SK-N-SH treated with all-trans-retinoic acid at 6 μM for 48 hours (cell line): ENCODE measurements around the gene CREBBP.

Experiments
- ATAC-seq: fragments of 200-7000 bp; cut with Tn5 transposase; 3 replicates; pipeline ENCODE4 v1.9.1; 2020; ENCODE audit warnings: mild to moderate bottlenecking, moderate library complexity
- ARNTL ChIP-seq: fragments of 450-650 bp; formaldehyde crosslinking; IDR thresholded peaks from 2 replicates; pipeline ENCODE4 v1.5.0; 2020; ENCODE audit warnings: low read depth, mild to moderate bottlenecking, moderate library complexity, borderline replicate concordance
- BACH2 ChIP-seq: fragments of 250-450 bp; sonication (Bioruptor Pico); IDR thresholded peaks from 2 replicates; pipeline ENCODE4 v1.9.0; 2021; ENCODE audit warnings: mild to moderate bottlenecking, borderline replicate concordance
- CSDC2 ChIP-seq: fragments of 250-450 bp; sonication (Bioruptor Pico); IDR thresholded peaks from 2 replicates; pipeline ENCODE4 v1.5.0; 2020; ENCODE audit warnings: mild to moderate bottlenecking, moderate library complexity
- ESRRG ChIP-seq: fragments of 250-450 bp; sonication (Bioruptor Pico); IDR thresholded peaks from 2 replicates; pipeline ENCODE4 v1.6.1; 2021; ENCODE audit warnings: mild to moderate bottlenecking
- GLIS3 ChIP-seq: fragments of 250-450 bp; sonication (Bioruptor Pico); IDR thresholded peaks from 2 replicates; pipeline ENCODE4 v1.5.0; 2020; ENCODE audit warnings: mild to moderate bottlenecking, moderate library complexity
- ISL1 ChIP-seq: fragments of 250-450 bp; sonication (Bioruptor Pico); IDR thresholded peaks from 2 replicates; pipeline ENCODE4 v2.1.2; 2022; ENCODE audit warnings: mild to moderate bottlenecking, moderate library complexity
- OSR1 ChIP-seq: fragments of 250-450 bp; sonication (Bioruptor Pico); IDR thresholded peaks from 2 replicates; pipeline ENCODE4 v1.8.0; 2022; ENCODE audit warnings: moderate library complexity, mild to moderate bottlenecking, inconsistent platforms
- PATZ1 ChIP-seq: fragments of 250-450 bp; sonication (Bioruptor Pico); IDR thresholded peaks from 2 replicates; pipeline ENCODE4 v1.8.0; 2020; ENCODE audit warnings: mild to moderate bottlenecking, moderate library complexity, borderline replicate concordance
- RARB ChIP-seq: fragments of 250-450 bp; sonication (Bioruptor Pico); IDR thresholded peaks from 2 replicates; pipeline ENCODE4 v1.8.0; 2021; ENCODE audit warnings: mild to moderate bottlenecking, moderate library complexity
- SNAI2 ChIP-seq: fragments of 250-450 bp; sonication (Bioruptor Pico); IDR thresholded peaks from 2 replicates; pipeline ENCODE4 v1.5.0; 2020; ENCODE audit warnings: mild to moderate bottlenecking, moderate library complexity
- TCF4 ChIP-seq: fragments of 250-450 bp; sonication (Bioruptor Pico); IDR thresholded peaks from 2 replicates; pipeline ENCODE4 v1.8.0; 2021; ENCODE audit warnings: mild to moderate bottlenecking, moderate library complexity, borderline replicate concordance
- TOX ChIP-seq: fragments of 250-450 bp; sonication (Bioruptor Pico); IDR thresholded peaks from 2 replicates; pipeline ENCODE4 v1.8.0; 2021; ENCODE audit warnings: mild to moderate bottlenecking, moderate library complexity, borderline replicate concordance
- TSHZ2 ChIP-seq: fragments of 250-450 bp; sonication (Bioruptor Pico); IDR thresholded peaks from 2 replicates; pipeline ENCODE4 v1.5.0; 2020; ENCODE audit warnings: mild to moderate bottlenecking, moderate library complexity
- ZC3H10 ChIP-seq: fragments of 250-450 bp; sonication (Bioruptor Pico); IDR thresholded peaks from 2 replicates; pipeline ENCODE4 v1.5.1; 2021; ENCODE audit warnings: mild to moderate bottlenecking, moderate library complexity
- ZFP3 ChIP-seq: fragments of 250-450 bp; sonication (Bioruptor Pico); IDR thresholded peaks from 2 replicates; pipeline ENCODE4 v1.5.0; 2020; ENCODE audit warnings: mild to moderate bottlenecking, moderate library complexity
- ZFP30 ChIP-seq: fragments of 450-650 bp; formaldehyde crosslinking; IDR thresholded peaks from 2 replicates; pipeline ENCODE4 v1.5.0; 2022; ENCODE audit warnings: mild to moderate bottlenecking, moderate library complexity
- ZNF565 ChIP-seq: fragments of 450-650 bp; formaldehyde crosslinking; conservative IDR thresholded peaks from 2 replicates; pipeline ENCODE4 v1.5.0; 2020; ENCODE audit warnings: low read depth, mild to moderate bottlenecking, moderate library complexity
- ZNF70 ChIP-seq: fragments of 450-650 bp; formaldehyde crosslinking; IDR thresholded peaks from 2 replicates; pipeline ENCODE4 v1.5.0; 2020; ENCODE audit warnings: mild to moderate bottlenecking, moderate library complexity
- ZNF8 ChIP-seq: fragments of 450-650 bp; formaldehyde crosslinking; IDR thresholded peaks from 2 replicates; pipeline ENCODE4 v1.5.0; 2020; ENCODE audit warnings: mild to moderate bottlenecking, moderate library complexity
- TF ChIP-seq, protein P1 (sequence below): fragments of 250-450 bp; sonication (Bioruptor Pico); IDR thresholded peaks from 2 replicates; pipeline ENCODE4 v1.5.1; 2021; ENCODE audit warnings: mild to moderate bottlenecking, moderate library complexity
- TF ChIP-seq, protein P2 (sequence below): fragments of 250-450 bp; sonication (Bioruptor Pico); IDR thresholded peaks from 2 replicates; pipeline ENCODE4 v1.5.1; 2020; ENCODE audit warnings: low read depth, mild to moderate bottlenecking, moderate library complexity

CREBBP gene

GRCh38 chr16:3837851-3838586 is 42.5 kb downstream of the CREBBP start:
- no peak for ATAC-seq

GRCh38 chr16:3836641-3837040 is 43.9 kb downstream of the CREBBP start:
- TF ChIP-seq BACH2 (no peak), ZC3H10 (no peak), ZFP30 (CRISPR knock-in tag) (no peak), ARNTL (no peak), ZNF8 (CRISPR knock-in tag) (no peak), RARB (CRISPR knock-in tag) (no peak), ISL1 (CRISPR knock-in tag) (no peak), GLIS3 (CRISPR knock-in tag) (no peak), TCF4 (CRISPR knock-in tag) (no peak), SNAI2 (no peak), TSHZ2 (CRISPR knock-in tag) (no peak), ZNF565 (CRISPR knock-in tag) (no peak), ZFP3 (CRISPR knock-in tag) (no peak), OSR1 (CRISPR knock-in tag) (no peak), CSDC2 (no peak), PATZ1 (CRISPR knock-in tag) (no peak)
- TF ChIP-seq, protein P1, sequence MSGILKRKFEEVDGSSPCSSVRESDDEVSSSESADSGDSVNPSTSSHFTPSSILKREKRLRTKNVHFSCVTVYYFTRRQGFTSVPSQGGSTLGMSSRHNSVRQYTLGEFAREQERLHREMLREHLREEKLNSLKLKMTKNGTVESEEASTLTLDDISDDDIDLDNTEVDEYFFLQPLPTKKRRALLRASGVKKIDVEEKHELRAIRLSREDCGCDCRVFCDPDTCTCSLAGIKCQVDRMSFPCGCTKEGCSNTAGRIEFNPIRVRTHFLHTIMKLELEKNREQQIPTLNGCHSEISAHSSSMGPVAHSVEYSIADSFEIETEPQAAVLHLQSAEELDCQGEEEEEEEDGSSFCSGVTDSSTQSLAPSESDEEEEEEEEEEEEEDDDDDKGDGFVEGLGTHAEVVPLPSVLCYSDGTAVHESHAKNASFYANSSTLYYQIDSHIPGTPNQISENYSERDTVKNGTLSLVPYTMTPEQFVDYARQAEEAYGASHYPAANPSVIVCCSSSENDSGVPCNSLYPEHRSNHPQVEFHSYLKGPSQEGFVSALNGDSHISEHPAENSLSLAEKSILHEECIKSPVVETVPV (CRISPR knock-in tag): no peak
- TF ChIP-seq, protein P2, sequence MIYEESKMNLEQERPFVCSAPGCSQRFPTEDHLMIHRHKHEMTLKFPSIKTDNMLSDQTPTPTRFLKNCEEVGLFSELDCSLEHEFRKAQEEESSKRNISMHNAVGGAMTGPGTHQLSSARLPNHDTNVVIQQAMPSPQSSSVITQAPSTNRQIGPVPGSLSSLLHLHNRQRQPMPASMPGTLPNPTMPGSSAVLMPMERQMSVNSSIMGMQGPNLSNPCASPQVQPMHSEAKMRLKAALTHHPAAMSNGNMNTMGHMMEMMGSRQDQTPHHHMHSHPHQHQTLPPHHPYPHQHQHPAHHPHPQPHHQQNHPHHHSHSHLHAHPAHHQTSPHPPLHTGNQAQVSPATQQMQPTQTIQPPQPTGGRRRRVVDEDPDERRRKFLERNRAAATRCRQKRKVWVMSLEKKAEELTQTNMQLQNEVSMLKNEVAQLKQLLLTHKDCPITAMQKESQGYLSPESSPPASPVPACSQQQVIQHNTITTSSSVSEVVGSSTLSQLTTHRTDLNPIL (CRISPR knock-in tag): no peak
- ATAC-seq: no peak

More at GRCh38 chr16:3837851-3838586, 42.5 kb downstream of the CREBBP start:
- TF ChIP-seq ZNF70 (CRISPR knock-in tag) (no peak), ARNTL (no peak), OSR1 (CRISPR knock-in tag) (no peak), ZFP30 (CRISPR knock-in tag) (no peak), ZNF565 (CRISPR knock-in tag) (no peak), ZNF8 (CRISPR knock-in tag) (no peak), ESRRG (no peak), BACH2 (no peak), PATZ1 (CRISPR knock-in tag) (no peak), RARB (CRISPR knock-in tag) (no peak), ZC3H10 (no peak)

- no peak for ATAC-seq
- TF ChIP-seq TCF4 (CRISPR knock-in tag) (no peak), ESRRG (no peak), OSR1 (CRISPR knock-in tag) (no peak), ARNTL (no peak), TOX (CRISPR knock-in tag) (no peak), CSDC2 (no peak), TSHZ2 (CRISPR knock-in tag) (no peak), SNAI2 (no peak), ZFP3 (CRISPR knock-in tag) (no peak), ZNF8 (CRISPR knock-in tag) (no peak)
- TF ChIP-seq, protein P1 (CRISPR knock-in tag): no peak
Observed at GRCh38 chr16:3835089-3835602, 45.4 kb downstream of the CREBBP start.
